SH-SY5Y (cell line): Measurements from ENCODE around the gene OR9A2.

ENCODE experiments used
- GATA2 ChIP-seq: IDR thresholded peaks from 2 replicates; pipeline ENCODE4 v1.6.1; 2011; ENCODE audit warnings: mild to moderate bottlenecking, low read depth, low read length
- GATA3 ChIP-seq: IDR thresholded peaks from 2 replicates; pipeline ENCODE4 v1.6.1; 2011; ENCODE audit warnings: low read depth, mild to moderate bottlenecking, low read length, moderate library complexity

GRCh38 chr7:143050931-143051330 is 24.0 kb upstream of the OR9A2 start:
- TF ChIP-seq GATA2 (no peak), GATA3 (no peak)
